Smooth muscle cell (in vitro differentiated cells): ENCODE data around the gene CHIC1. TPM values are rescaled to one million over a fixed set of nuclear protein-coding genes. Genes with fewer than 3 reads are reported as not detected.
"Not testable (repeated sequence)": the region's sequence is repeated elsewhere in the genome, so short reads cannot be mapped to it uniquely, and the experiment has no call there.

Source experiments
- DNase-seq: peaks from one replicate; lab custom pipeline; 2025; ENCODE audit not compliant: unreplicated experiment; lab: John Stamatoyannopoulos, UW
- H2AFZ ChIP-seq: fragments of 200-600 bp; sonication (generic); 2 replicates; pipeline ENCODE4 v1.6.0; 2016; ENCODE audit warnings: antibody characterized with exemption, low read depth, mild to moderate bottlenecking
- H3F3A ChIP-seq: fragments of 200-600 bp; sonication (generic); 2 replicates; pipeline ENCODE4 v1.6.0; 2017; ENCODE audit warnings: antibody characterized with exemption, low read depth
- H3K27ac ChIP-seq: fragments of 200-600 bp; sonication (generic); 2 replicates; pipeline ENCODE4 v1.5.1; 2016; ENCODE audit warnings: low read depth, mild to moderate bottlenecking
- H3K27me3 ChIP-seq: fragments of 200-600 bp; sonication (generic); 2 replicates; pipeline ENCODE4 v1.6.1; 2016; ENCODE audit warnings: low read depth, mild to moderate bottlenecking
- H3K36me3 ChIP-seq: fragments of 200-600 bp; sonication (generic); 2 replicates; pipeline ENCODE4 v1.5.1; 2016; ENCODE audit warnings: low read depth
- H3K4me1 ChIP-seq: fragments of 200-600 bp; sonication (generic); 2 replicates; pipeline ENCODE4 v1.5.1; 2016; ENCODE audit warnings: low read depth
- H3K4me2 ChIP-seq: fragments of 200-600 bp; sonication (generic); 2 replicates; pipeline ENCODE4 v1.6.0; 2016; ENCODE audit warnings: mild to moderate bottlenecking
- H3K4me3 ChIP-seq: fragments of 200-600 bp; sonication (generic); 2 replicates; pipeline ENCODE4 v1.5.1; 2016; ENCODE audit warnings: mild to moderate bottlenecking
- H3K79me2 ChIP-seq: fragments of 200-600 bp; sonication (generic); 2 replicates; pipeline ENCODE4 v1.6.0; 2016; ENCODE audit warnings: low read depth, mild to moderate bottlenecking
- H3K9ac ChIP-seq: fragments of 200-600 bp; sonication (generic); 2 replicates; pipeline ENCODE4 v1.6.0; 2016; ENCODE audit warnings: low read depth
- H3K9me3 ChIP-seq: fragments of 200-600 bp; sonication (generic); replicated peaks from 2 replicates; pipeline ENCODE4 v1.5.1; 2016; ENCODE audit warnings: low read depth
- H4K20me1 ChIP-seq: fragments of 200-600 bp; sonication (generic); 2 replicates; pipeline ENCODE4 v1.6.0; 2016; ENCODE audit warnings: low read depth
- CTCF ChIP-seq: fragments of 200-600 bp; sonication (generic); IDR thresholded peaks from 2 replicates; pipeline ENCODE4 v1.5.1; 2017; ENCODE audit warnings: borderline replicate concordance, mild to moderate bottlenecking, antibody characterized with exemption; ENCODE audit not compliant: insufficient read depth, poor library complexity, severe bottlenecking
- WGBS: methylation state at CpG from one replicate; pipeline ENCODE4 v1.1.7; 2016; ENCODE audit warnings: low lambda C conversion rate; 5-methylcytosine and 5-hydroxymethylcytosine counted together
- polyA plus RNA-seq: library from polyadenylated mRNA; unstranded; fragments of >200 nt; fragmentation: Nextera tagmentation; extraction: Ambion mirVana; gene quantifications from 2 replicates; pipeline ENCODE4 v1.2.1, GENCODE V29; 2016
- total RNA-seq: library from RNA; depleted of rRNA; stranded (reverse); fragments of >200 nt; gene quantifications from 2 replicates; pipeline ENCODE4 v1.2.3, GENCODE V29; 2014

CHIC1 gene
- 10.0 and 13.8 TPM in 2 replicates for total RNA-seq
- 1.1 and 1.2 TPM in 2 replicates for polyA plus RNA-seq

- no peaks in the 10 kb centered on the region for H3K4me1 ChIP-seq
- H3K4me2 ChIP-seq: peak within 1 kb of the TSS; percentile 88
- peak within 1 kb of the TSS; percentile 96 for H2AFZ ChIP-seq
- WGBS: 44% methylated on average over 43 of the region's 51 CpGs
- DNase-seq: peak; percentile 11
- no peaks in the 10 kb centered on the region for H3K36me3 ChIP-seq
- H3K4me3 ChIP-seq: peak within 1 kb of the TSS; percentile 75
- H3K9ac ChIP-seq: peak within 1 kb of the TSS; percentile 57
- H3K9me3 ChIP-seq: no peaks in the 10 kb centered on the region
- no peaks in the 10 kb centered on the region for H4K20me1 ChIP-seq
- no peak for TF ChIP-seq CTCF
- peak within 1 kb of the TSS; percentile 24 for H3K27ac ChIP-seq
- H3K27me3 ChIP-seq: no peaks in the 10 kb centered on the region
- no peaks in the 10 kb centered on the region for H3K79me2 ChIP-seq
- H3F3A ChIP-seq: no peaks in the 10 kb centered on the region
These were observed at the start of gene CHIC1 for GRCh38 chrX:73562984-73563737. Gene CHIC1, plus strand, starts transcription at chrX:73563197. Its CDS starts 88 bp downstream, at chrX:73563285.

GRCh38 chrX:73522823-73523222 lies 40.2 kb upstream of the CHIC1 start:
- H3K27ac ChIP-seq, DNase-seq, H2AFZ ChIP-seq, H3K4me1 ChIP-seq, H3K27me3 ChIP-seq, H3K9ac ChIP-seq, H3F3A ChIP-seq, H4K20me1 ChIP-seq, H3K4me2 ChIP-seq, H3K36me3 ChIP-seq, H3K79me2 ChIP-seq, H3K4me3 ChIP-seq, H3K9me3 ChIP-seq: not testable (repeated sequence)
- WGBS: 63% methylated on average over 2 of the region's 2 CpGs

- WGBS: 82% methylated on average over 8 of the region's 8 CpGs
- TF ChIP-seq CTCF: no peak
- no peak overlapping the region for H3K4me3 ChIP-seq
These were observed 38.1 kb upstream of the CHIC1 start for GRCh38 chrX:73524906-73525305.

GRCh38 chrX:73525928-73526690 lies 36.9 kb upstream of the CHIC1 start:
- H3K9ac ChIP-seq: no peak overlapping the region
- no peak for DNase-seq
- H3K27me3 ChIP-seq: no peaks in the 10 kb centered on the region
- no peaks in the 10 kb centered on the region for H3K4me1 ChIP-seq
- no peak overlapping the region for H3K4me3 ChIP-seq
- no peak for TF ChIP-seq CTCF
- H3K27ac ChIP-seq: no peak overlapping the region
- no peaks in the 10 kb centered on the region for H4K20me1 ChIP-seq
- no peaks in the 10 kb centered on the region for H3K36me3 ChIP-seq
- WGBS: 54% methylated on average over 13 of the region's 13 CpGs
- H3F3A ChIP-seq: no peaks in the 10 kb centered on the region
- no peaks in the 10 kb centered on the region for H3K79me2 ChIP-seq
- no peak overlapping the region for H3K4me2 ChIP-seq
- H3K9me3 ChIP-seq: no peaks in the 10 kb centered on the region
- H2AFZ ChIP-seq: no peak overlapping the region

More at GRCh38 chrX:73524906-73525305, 38.1 kb upstream of the CHIC1 start:
- Histone ChIP-seq H4K20me1 (no peaks in the 10 kb centered on the region), H3K79me2 (no peaks in the 10 kb centered on the region), H2AFZ (no peak overlapping the region), H3K27me3 (no peaks in the 10 kb centered on the region), H3F3A (no peaks in the 10 kb centered on the region), H3K4me1 (no peaks in the 10 kb centered on the region), H3K9ac (no peak overlapping the region), H3K27ac (no peak overlapping the region), H3K4me2 (no peak overlapping the region), H3K36me3 (no peaks in the 10 kb centered on the region), H3K9me3 (no peaks in the 10 kb centered on the region)
- no peak for DNase-seq

GRCh38 chrX:73531655-73532054 lies 31.3 kb upstream of the CHIC1 start:
- H2AFZ ChIP-seq, H3F3A ChIP-seq, H3K27me3 ChIP-seq, H3K27ac ChIP-seq, H3K4me1 ChIP-seq, H3K9me3 ChIP-seq, H3K4me2 ChIP-seq, H3K79me2 ChIP-seq, H3K4me3 ChIP-seq, H4K20me1 ChIP-seq, DNase-seq, H3K36me3 ChIP-seq, H3K9ac ChIP-seq: not testable (repeated sequence)
- WGBS: 73% methylated on average over 4 of the region's 4 CpGs
